ENCODE data around the gene GSTA4. TPM values are rescaled to one million over a fixed set of nuclear protein-coding genes. Genes with fewer than 3 reads are reported as not detected.

GSTA4 gene
- total and polyA plus RNA-seq, 2 experiments from 2014 or later = 26.5 to 37.9 TPM

DNA sequence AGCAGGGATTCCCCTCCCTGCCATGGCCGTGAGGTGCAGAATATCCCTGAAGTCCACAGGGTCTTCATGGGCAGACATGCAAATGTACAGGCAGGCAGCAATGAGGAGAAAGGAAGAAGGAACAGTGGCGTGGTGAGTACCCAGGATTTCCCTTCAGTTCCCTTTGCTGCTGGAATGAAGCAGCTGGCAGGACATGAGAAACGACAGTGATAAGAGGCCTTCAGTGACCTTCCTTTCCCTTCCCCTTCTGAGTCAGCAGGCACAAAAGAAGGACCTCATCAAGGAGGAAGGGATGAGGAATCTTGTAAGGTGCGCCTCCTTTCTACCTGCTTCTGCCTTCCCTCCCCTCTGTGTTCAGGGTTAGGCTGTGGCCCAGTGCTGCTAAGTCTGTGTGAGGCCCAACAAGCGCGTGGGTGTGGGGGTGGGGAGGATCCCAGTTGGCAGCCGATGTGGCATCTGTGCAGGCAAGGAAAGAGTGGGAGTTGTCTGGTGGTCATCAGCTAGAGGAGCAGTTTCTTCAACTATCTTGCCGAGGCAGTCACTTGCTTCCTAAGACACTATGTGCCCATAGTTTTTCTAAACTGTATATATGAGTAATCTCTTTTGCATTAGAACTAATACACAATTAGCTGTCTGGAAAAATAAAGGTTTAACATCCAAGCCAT, 40.6 kb upstream of the GSTA4 start:
- 29 to 33% methylated on average over 8 of the region's 8 CpGs for WGBS, 2 experiments (ENCODE audit: low coverage in 1 of 2, low lambda C conversion rate in 2 of 2, missing lambda C conversion rate in 2 of 2)
- H3F3A ChIP-seq (ENCODE audit: insufficient read depth) = peaks cover 7% of the 10 kb centered on the region
- H3K27me3 ChIP-seq (replicated peaks; ENCODE audit: insufficient read depth) = no peaks in the 10 kb centered on the region
- peaks cover 20% of the 10 kb centered on the region for H3K4me1 ChIP-seq (ENCODE audit: insufficient read depth)
- peaks cover 11% of the 10 kb centered on the region; the same call in 1 of the 2 replicates for H3K36me3 ChIP-seq (ENCODE audit: low read depth)
- in situ Hi-C loops (cut with MboI) = no loop called here
- no peaks in the 10 kb centered on the region for H4K20me1 ChIP-seq (ENCODE audit: insufficient read depth)
- no peaks in the 10 kb centered on the region for H3K9me3 ChIP-seq (ENCODE audit: low read depth)
- H3K9me2 ChIP-seq (ENCODE audit: insufficient read depth) = no peaks in the 10 kb centered on the region
- peak; percentile 42 for DNase-seq
- no peak overlapping the region for H3K9ac ChIP-seq
- H3K79me2 ChIP-seq (ENCODE audit: insufficient read depth) = no peaks in the 10 kb centered on the region
- TF ChIP-seq EZH2 (IDR thresholded peaks at IDR 0.05; ENCODE audit: insufficient read depth, poor library complexity, severe bottlenecking) (no peak), EZH2phosphoT487 (IDR thresholded peaks at IDR 0.05; ENCODE audit: insufficient read depth, low read depth) (no peak)
- no peak overlapping the region for H3K27ac ChIP-seq
- no peak overlapping the region for H2AFZ ChIP-seq
- no peak overlapping the region for H3K4me3 ChIP-seq
- H3K4me2 ChIP-seq (ENCODE audit: unreplicated experiment) = no peak overlapping the region

- H3K4me3 ChIP-seq = no peak overlapping the region
- TF ChIP-seq EZH2phosphoT487 (IDR thresholded peaks at IDR 0.05; ENCODE audit: insufficient read depth, low read depth) = no peak
- TF ChIP-seq EZH2 (IDR thresholded peaks at IDR 0.05; ENCODE audit: insufficient read depth, poor library complexity, severe bottlenecking) = no peak
- peaks cover 20% of the 10 kb centered on the region for H3K4me1 ChIP-seq (ENCODE audit: insufficient read depth)
- no peak overlapping the region for H3K9ac ChIP-seq
- WGBS, 2 experiments (ENCODE audit: low coverage in 1 of 2, low lambda C conversion rate in 2 of 2, missing lambda C conversion rate in 2 of 2) = 56 to 57% methylated on average over 4 of the region's 4 CpGs
- peak overlapping the region; percentile 48 for H3K27ac ChIP-seq
- peaks cover 14% of the 10 kb centered on the region for H3F3A ChIP-seq (ENCODE audit: insufficient read depth)
- H3K9me3 ChIP-seq (ENCODE audit: low read depth) = no peaks in the 10 kb centered on the region
- DNase-seq = peak; percentile 52
- no peak overlapping the region for H2AFZ ChIP-seq
- in situ Hi-C loops (cut with MboI) = no loop called here
- no peaks in the 10 kb centered on the region for H3K27me3 ChIP-seq (replicated peaks; ENCODE audit: insufficient read depth)
- no peaks in the 10 kb centered on the region for H4K20me1 ChIP-seq (ENCODE audit: insufficient read depth)
- no peaks in the 10 kb centered on the region for H3K9me2 ChIP-seq (ENCODE audit: insufficient read depth)
- no peaks in the 10 kb centered on the region for H3K79me2 ChIP-seq (ENCODE audit: insufficient read depth)
- H3K4me2 ChIP-seq (ENCODE audit: unreplicated experiment) = no peak overlapping the region
- H3K36me3 ChIP-seq (ENCODE audit: low read depth) = peaks cover 13% of the 10 kb centered on the region; the same call in 1 of the 2 replicates
Measured at GRCh38 chr6:53033764-53034163, 38.7 kb upstream of the GSTA4 start.

DNA sequence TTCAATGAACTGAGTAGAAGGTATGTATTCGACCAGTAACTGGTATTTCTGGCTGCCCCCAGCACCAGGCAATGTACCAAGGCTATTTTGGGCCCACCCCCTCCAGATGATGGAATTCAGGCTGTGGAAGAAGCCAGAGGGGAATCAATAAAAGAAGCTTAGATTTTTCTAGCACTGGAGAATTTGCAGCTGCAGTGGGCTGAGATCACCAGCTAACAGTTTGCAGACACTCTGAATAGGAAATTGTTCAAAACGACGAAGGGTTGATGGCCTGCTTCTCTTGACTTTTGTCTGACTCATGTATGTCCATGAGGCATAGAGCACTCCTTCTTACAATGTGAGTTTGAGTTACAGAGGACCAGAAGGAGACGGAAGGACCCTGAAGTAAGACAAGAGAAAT, 37.8 kb upstream of the GSTA4 start:
- peaks cover 20% of the 10 kb centered on the region for H3K4me1 ChIP-seq (ENCODE audit: insufficient read depth)
- no peaks in the 10 kb centered on the region for H3K79me2 ChIP-seq (ENCODE audit: insufficient read depth)
- H3K36me3 ChIP-seq (ENCODE audit: low read depth) = peaks cover 13% of the 10 kb centered on the region; the same call in 1 of the 2 replicates
- H3K27me3 ChIP-seq (replicated peaks; ENCODE audit: insufficient read depth) = no peaks in the 10 kb centered on the region
- H3K9me3 ChIP-seq (ENCODE audit: low read depth) = no peaks in the 10 kb centered on the region
- in situ Hi-C loops (cut with MboI) = no loop called here
- no peak for TF ChIP-seq EZH2 (IDR thresholded peaks at IDR 0.05; ENCODE audit: insufficient read depth, poor library complexity, severe bottlenecking)
- no peak for TF ChIP-seq EZH2phosphoT487 (IDR thresholded peaks at IDR 0.05; ENCODE audit: insufficient read depth, low read depth)
- 0 out of 2 replicates have a peak overlapping the region, but pooled peaks have one; percentile 48 for H3K27ac ChIP-seq
- WGBS, 2 experiments (ENCODE audit: low coverage in 1 of 2, low lambda C conversion rate in 2 of 2, missing lambda C conversion rate in 2 of 2) = 20 to 28% methylated on average over 4 of the region's 4 CpGs
- no peaks in the 10 kb centered on the region for H3K9me2 ChIP-seq (ENCODE audit: insufficient read depth)
- H3F3A ChIP-seq (ENCODE audit: insufficient read depth) = peaks cover 14% of the 10 kb centered on the region
- no peak overlapping the region for H3K9ac ChIP-seq
- H3K4me3 ChIP-seq = no peak overlapping the region
- no peak overlapping the region for H3K4me2 ChIP-seq (ENCODE audit: unreplicated experiment)
- peak overlapping the region; percentile 23; the same call in 1 of the 2 replicates for H2AFZ ChIP-seq
- no peaks in the 10 kb centered on the region for H4K20me1 ChIP-seq (ENCODE audit: insufficient read depth)
- peak; percentile 56 for DNase-seq

- in situ Hi-C loops (cut with MboI) = no loop called here
- Histone ChIP-seq H3K9me3 (ENCODE audit: low read depth) (no peaks in the 10 kb centered on the region), H3K4me3 (no peak overlapping the region), H3K4me2 (ENCODE audit: unreplicated experiment) (no peak overlapping the region), H3K9me2 (ENCODE audit: insufficient read depth) (no peaks in the 10 kb centered on the region), H3K27me3 (replicated peaks; ENCODE audit: insufficient read depth) (no peaks in the 10 kb centered on the region), H3K36me3 (ENCODE audit: low read depth) (peaks cover 21% of the 10 kb centered on the region; the same call in 1 of the 2 replicates), H3K27ac (no peak overlapping the region), H3K4me1 (ENCODE audit: insufficient read depth) (peaks cover 20% of the 10 kb centered on the region), H2AFZ (no peak overlapping the region), H3F3A (ENCODE audit: insufficient read depth) (peaks cover 14% of the 10 kb centered on the region), H4K20me1 (ENCODE audit: insufficient read depth) (no peaks in the 10 kb centered on the region), H3K79me2 (ENCODE audit: insufficient read depth) (no peaks in the 10 kb centered on the region), H3K9ac (no peak overlapping the region)
- no peak for DNase-seq
- TF ChIP-seq EZH2phosphoT487 (IDR thresholded peaks at IDR 0.05; ENCODE audit: insufficient read depth, low read depth) (no peak), EZH2 (IDR thresholded peaks at IDR 0.05; ENCODE audit: insufficient read depth, poor library complexity, severe bottlenecking) (no peak)
- 87 to 93% methylated on average over 4 of the region's 4 CpGs for WGBS, 2 experiments (ENCODE audit: low coverage in 1 of 2, low lambda C conversion rate in 2 of 2, missing lambda C conversion rate in 2 of 2)
Measured at GRCh38 chr6:53031281-53031680, 36.2 kb upstream of the GSTA4 start.

Measured in GM23248 (cell line).